Cardiac fibroblast (primary cell): Measurements from ENCODE around the gene OOSP2.

Experiments used
- DNase-seq, 2 donors: peaks; one replicate each; pipeline versions ENCODE4 v3.0.0 to v3.0.0-alpha.2; 2010; ENCODE audit warnings: low read depth in 2 of 2
- H3K4me3 ChIP-seq, 2 donors: replicated peaks in 1 of 2; 1 replicate in 1 of 2; 2 replicates in 1 of 2; pipeline ENCODE4 v1.5.1; 2011; ENCODE audit warnings: low read depth in 2 of 2, low read length in 2 of 2, mild to moderate bottlenecking in 2 of 2, moderate library complexity in 1 of 2
- CTCF ChIP-seq: IDR thresholded peaks from one replicate; pipeline ENCODE4 v1.5.1; 2011; ENCODE audit warnings: low read depth, mild to moderate bottlenecking, low read length, inconsistent platforms

OOSP2 gene

GRCh38 chr11:60095477-60096120 is 55.4 kb downstream of the OOSP2 start:
- TF ChIP-seq CTCF, result no peak
- DNase-seq, result no peak
- H3K4me3 ChIP-seq, result no peak overlapping the region

GRCh38 chr11:60097189-60097588 is 57.0 kb downstream of the OOSP2 start:
- DNase-seq, result no peak
- TF ChIP-seq CTCF, result no peak
- no peak overlapping the region for H3K4me3 ChIP-seq
